Fibroblast of skin of left quadriceps (primary cell): ENCODE measurements around the gene NCKIPSD.

Source experiments
- DNase-seq, 2 experiments: peaks; one replicate each; pipeline ENCODE4 v3.0.0-alpha.2; 2013; ENCODE audit warnings: low read depth in 2 of 2

The NCKIPSD gene

DNA sequence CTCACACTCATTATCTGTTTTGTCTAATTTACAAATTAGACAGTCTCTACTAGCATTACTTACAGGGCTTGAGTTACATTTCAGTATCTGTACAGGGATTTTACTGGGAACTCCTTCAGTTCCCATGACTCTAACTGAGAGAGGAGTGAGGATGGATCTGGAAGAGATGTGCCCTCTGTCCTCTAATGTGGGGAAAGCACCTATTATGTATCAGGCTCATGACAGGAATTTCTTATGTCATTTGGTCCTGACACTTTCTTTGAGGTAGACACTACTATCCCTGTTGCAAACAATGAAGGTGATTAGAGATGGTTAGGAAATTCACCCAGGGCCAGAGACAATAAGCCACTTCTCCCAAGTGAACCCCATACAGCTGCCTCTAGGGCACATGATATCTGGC lies 10.9 kb upstream of the NCKIPSD start:
- no peak for DNase-seq

GRCh38 chr3:48696156-48696555 lies 10.4 kb upstream of the NCKIPSD start:
- DNase-seq = no peak

- no peak for DNase-seq
Measured at GRCh38 chr3:48695393-48695753, 9.7 kb upstream of the NCKIPSD start.

DNA sequence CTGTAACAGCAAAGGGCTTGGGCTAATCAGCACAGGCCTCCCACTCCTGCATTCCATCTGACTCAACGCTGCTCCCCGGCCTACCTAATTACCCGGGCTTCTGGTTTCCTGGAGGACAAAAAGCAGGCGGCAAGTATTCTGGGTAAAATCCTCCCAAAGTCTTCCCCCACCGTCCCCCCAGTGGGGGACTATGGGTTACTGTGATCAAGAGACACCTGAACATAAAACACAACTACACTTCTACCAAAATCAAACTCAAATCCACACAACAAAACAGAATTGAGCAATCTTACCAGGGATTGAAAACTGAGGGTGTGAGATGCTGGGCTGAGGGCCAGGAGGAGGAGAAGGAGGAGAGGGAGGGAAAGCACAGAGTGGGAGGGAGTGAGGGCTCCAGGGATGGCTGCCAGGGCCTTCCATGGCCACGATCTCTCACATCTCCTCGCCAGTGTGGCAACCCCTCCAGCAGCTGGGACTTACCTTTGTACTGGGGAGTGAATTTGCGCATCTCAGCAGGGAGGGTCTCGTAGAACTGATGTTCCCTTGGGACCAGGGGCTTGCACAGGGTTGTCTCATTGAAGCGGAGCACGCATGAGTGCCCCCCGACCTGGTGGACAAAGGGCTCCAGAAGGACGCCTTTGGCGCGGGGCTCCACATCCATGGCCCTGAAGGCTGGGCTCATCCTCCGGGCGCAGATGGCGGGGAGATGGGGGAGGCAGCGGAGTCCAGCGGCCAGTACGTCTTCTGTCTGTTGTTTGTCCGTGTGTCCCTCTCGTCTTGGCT lies 9.1 kb upstream of the NCKIPSD start:
- DNase-seq = peak; percentile 60 to 63

GRCh38 chr3:48693826-48694225 lies 8.1 kb upstream of the NCKIPSD start:
- DNase-seq = no peak

- DNase-seq = no peak
Measured at GRCh38 chr3:48692551-48692950, 6.8 kb upstream of the NCKIPSD start.

DNA sequence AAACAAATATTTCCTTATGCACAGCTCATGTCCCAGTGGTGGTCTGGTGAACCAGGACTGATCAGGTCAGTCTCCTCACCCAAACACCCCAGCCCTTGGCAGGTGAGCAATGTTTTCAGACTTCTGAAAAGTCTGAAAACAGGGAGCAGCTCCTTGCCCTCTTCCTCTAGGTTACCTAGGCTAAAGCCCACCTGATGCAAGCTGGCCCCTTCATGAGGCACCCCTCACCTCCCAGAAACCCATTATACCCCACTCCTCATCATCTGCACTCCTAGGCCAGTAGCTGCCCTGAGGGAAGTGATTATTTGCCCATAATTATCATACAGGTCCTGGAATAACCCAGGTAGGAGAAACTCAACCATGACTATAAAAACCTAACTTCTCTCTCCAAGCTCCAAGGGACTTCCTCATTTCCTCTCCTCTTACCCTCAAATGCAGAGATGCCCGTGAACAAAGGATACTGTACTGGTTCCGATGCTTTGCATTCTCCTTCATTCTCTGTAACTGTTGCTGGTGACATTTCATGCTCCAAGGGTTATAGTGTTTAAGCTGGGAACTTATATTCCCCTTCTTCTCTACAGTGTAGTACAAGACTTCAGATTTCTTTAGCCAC lies 5.2 kb upstream of the NCKIPSD start:
- DNase-seq = no peak

DNA sequence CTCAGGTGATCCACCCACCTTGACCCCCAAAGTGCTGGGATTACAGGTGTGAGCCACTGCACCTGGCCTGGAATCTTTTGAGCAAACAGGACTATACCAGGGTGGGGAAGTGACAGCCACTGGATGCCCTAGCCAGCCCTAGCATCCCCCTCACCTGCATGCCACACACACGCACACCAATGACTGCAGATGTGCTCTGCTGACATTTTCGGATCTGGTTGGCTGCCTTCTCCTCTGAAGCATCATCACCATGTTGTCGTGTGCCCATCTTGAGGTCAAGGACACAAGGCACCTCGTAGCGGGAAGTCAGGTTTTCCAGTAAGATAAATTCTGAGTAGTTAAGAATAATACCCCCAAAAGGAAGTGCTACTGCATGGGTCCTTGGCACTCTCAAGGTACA lies 3.7 kb upstream of the NCKIPSD start:
- DNase-seq = no peak

GRCh38 chr3:48688737-48689075 lies 3.0 kb upstream of the NCKIPSD start:
- no peak for DNase-seq

- no peak for DNase-seq
Measured at GRCh38 chr3:48688032-48688736, 2.5 kb upstream of the NCKIPSD start.

GRCh38 chr3:48687220-48687678 lies 1.5 kb upstream of the NCKIPSD start:
- DNase-seq = no peak

DNA sequence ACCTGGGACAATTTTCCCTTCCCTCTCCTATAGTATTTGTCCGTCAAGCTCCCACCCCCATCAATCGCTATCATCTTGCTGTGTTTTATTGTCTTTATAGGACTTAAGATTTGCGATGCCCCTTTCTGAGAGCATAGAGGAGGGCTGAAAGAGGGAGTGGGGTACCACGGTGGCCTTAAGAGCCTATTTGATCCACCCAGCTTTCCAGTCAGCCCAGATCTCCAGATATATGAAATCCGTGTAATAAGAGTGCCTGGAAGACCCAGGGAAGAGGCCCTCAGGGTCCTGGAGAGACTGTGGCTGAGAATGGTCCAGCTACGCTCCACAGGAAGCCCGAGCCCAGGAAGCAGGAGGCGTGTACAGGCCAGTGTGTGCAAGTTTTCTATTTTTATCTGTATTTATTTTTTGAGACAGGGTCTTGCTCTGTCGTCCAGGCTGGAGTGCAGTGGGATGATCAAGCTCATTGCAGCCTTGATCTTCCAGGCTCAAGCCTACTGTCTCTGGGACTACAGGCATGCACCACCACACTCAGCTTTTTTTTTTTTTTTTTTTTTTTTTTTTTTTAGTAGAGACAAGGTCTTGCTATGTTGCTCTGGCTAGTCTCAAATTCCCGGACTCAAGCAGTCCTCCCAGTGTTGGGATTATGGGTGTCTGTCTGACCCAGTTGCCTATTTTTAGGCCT lies 964 bp upstream of the NCKIPSD start:
- no peak for DNase-seq

DNA sequence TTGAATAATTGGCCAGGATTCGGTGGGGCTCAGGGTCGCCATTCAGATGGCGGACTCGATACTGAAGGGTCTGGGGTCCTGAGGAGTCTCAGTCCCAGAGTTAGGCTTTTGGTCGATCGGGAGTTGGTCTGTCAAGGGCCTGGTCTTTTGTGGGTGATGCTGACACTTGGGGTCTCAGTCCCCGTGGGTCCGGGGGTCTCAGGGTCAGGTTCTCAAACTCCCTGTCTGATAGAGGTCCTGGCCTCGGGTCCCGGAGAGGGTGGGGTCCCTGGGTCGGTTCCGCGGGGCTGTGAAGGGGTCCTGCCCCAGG lies 467 bp downstream of the NCKIPSD start:
- DNase-seq = no peak

- no peak for DNase-seq
Measured at GRCh38 chr3:48684480-48685143, 1.1 kb downstream of the NCKIPSD start.

DNA sequence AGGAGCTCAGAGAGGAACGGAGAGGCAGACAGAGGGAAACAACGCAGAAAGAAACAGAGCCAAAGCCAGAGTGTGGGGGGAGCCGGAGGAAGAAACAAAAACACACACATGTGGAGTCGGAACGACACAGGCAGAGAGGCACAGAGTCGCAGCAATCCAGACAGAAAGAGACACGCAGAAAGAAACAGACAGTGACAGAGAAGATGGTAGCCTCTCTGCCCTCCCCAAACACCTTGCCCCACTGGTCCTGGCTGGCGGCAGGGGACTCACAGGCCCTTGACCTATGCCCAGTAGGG lies 1.7 kb downstream of the NCKIPSD start:
- no peak for DNase-seq

- DNase-seq = no peak
Measured at GRCh38 chr3:48682786-48683185, 2.9 kb downstream of the NCKIPSD start.

DNA sequence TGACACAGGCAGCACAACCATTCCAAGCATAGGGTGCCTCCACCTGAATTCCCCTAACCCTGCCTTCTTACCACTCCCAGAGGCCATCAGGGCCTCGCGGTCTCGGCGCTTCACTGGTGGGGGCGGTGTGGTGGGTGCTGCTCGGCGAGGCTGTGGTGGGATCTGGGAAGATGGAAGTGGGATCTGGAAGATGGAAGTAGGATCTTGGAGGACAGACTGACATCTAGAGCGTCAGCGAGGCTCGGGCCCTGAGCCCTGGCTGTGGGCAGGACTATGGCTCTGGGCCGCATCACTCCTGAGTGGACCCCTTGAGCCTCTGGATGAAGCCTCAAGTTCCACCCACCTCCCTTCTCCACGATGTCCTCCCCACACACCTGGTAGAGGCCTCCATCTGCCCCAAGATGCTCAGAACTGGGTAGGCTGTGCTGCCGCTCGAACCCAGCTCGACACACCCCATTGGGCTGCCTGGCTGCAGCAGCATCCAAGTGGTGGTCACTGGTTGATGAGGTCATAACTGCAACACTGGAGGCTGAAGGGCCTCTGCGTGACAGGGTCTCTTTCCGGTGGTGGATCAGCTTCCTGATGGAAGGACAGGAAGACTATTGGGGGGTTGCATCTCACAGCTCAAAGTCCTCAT lies 3.6 kb downstream of the NCKIPSD start:
- no peak for DNase-seq

DNA sequence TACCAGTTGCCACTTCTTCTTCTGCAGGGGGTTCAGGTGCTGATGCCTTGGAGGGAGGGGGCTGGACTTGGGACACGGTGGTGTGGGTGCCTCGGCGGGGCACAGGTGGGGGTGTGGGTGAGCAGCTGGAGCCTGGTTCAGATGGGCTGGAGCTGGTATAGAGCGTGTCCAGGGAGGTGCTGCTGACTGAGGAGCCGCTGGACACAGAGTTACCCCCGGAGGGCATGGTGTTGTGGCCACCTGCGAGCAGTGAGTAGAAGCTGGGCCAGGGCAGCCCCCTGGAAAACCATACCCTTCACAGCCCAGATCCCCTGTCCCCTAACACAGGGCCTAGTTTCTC lies 4.2 kb downstream of the NCKIPSD start:
- DNase-seq = no peak

GRCh38 chr3:48680811-48681540 lies 4.7 kb downstream of the NCKIPSD start:
- no peak for DNase-seq

GRCh38 chr3:48679411-48680391 lies 6.0 kb downstream of the NCKIPSD start:
- no peak for DNase-seq
